Prostate gland (tissue), 2 donors: Measurements from ENCODE around the gene OR4D2.
A peak's percentile ranks its signal among the peaks of the same experiment; 100 is the strongest.

Experiments
- CTCF ChIP-seq, 4 experiments: fragments of 200-600 bp in 2 of 4; fragments of 450-650 bp in 2 of 4; sonication (generic) in 2 of 4; IDR thresholded peaks; 1 replicate in 3 of 4; 2 replicates in 1 of 4; pipeline ENCODE4 v1.5.1; 2016 to 2019; ENCODE audit warnings: antibody characterized with exemption in 4 of 4, mild to moderate bottlenecking in 2 of 4, moderate library complexity in 2 of 4
- POLR2AphosphoS5 ChIP-seq: sonication (generic); formaldehyde crosslinking; IDR thresholded peaks from one replicate; pipeline ENCODE4 v1.6.1; 2017; ENCODE audit warnings: antibody characterized with exemption

DNA sequence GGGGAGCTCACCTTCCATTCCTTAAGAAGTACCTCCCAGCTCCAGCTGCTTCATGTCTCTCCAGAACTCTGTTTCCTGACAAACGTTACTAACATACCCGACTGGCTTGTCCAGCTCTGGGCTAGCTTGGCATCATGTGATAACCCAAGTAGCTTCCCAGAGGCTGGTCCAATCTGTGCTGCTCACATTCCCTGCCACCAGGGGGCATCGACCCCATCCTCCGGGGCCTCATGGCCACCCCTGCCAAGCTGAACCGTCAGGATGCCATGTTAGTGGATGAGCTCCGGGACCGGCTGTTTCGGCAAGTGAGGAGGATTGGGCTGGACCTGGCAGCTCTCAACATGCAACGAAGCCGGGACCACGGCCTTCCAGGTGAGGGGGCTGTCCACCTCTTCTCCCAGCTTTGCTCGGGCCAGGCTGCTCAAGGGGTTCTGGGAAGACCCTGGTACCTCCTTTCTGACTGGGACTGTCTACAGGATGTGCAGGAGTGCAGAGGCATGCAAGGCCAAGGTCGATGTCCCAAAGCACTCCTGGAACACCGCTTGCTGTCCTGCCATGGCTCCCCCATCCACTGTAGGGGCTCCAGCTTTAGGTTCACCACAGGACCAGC lies 33.3 kb downstream of the OR4D2 start:
- peak in 2 of 4 experiments; percentile 15 to 24 for TF ChIP-seq CTCF (IDR thresholded peaks at IDR 0.05)
- TF ChIP-seq POLR2AphosphoS5, result no peak
